HL-60/S4 treated with retinoic acid at 250 ng/mL for 4 days and 3 days (cell line): ENCODE data around the gene EFHC1.
"Not testable (repeated sequence)": the region's sequence is repeated elsewhere in the genome, so short reads cannot be mapped to it uniquely, and the experiment has no call there.

Experiments
- in situ Hi-C: fragments of 300-500 bp; cut with MboI; formaldehyde crosslinking; loops from 2 replicates; pipeline ENCODE4 v1.7.0; 2022; ENCODE audit warnings: low sequenced_read_pairs

The EFHC1 gene

DNA sequence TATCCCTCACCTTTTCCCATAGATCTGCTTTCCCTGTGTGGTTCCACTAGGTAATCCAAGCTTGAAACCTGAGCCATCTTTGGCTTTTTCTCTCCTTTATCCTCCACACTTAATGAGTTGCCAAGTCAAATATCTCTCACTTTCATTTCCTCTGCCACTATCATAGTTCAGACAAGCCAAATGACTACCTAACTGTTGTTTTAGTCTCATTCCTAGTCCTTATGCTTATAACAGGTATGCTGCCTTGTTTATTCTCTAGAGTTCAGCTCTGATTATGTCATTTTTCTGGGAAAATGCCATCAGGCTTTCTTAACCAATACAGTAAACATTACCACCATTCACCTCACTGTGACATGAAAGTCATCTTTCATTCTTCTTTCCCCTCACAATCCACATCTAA lies 6.5 kb downstream of the EFHC1 start:
- in situ Hi-C loops: no loop called here

DNA sequence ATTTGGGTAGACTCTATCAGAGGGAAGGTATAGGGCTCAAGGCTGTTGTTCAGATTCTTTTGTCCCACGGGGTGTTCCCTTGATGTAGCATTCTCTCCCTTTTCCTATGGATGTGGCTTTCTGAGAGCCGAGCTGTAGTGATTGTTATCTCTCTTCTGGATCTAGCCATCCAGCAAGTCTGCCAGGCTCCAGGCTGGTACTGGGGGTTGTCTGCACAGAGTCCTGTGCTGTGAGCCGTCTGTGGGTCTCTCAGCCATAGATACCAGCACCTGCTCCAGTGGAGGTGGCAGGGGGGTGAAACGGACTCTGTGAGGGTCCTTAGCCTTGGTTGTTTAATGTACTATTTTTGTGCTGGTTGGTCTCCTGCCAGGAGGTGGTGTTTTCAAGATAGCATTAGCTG lies 13.2 kb downstream of the EFHC1 start:
- in situ Hi-C loops: not testable (repeated sequence)

DNA sequence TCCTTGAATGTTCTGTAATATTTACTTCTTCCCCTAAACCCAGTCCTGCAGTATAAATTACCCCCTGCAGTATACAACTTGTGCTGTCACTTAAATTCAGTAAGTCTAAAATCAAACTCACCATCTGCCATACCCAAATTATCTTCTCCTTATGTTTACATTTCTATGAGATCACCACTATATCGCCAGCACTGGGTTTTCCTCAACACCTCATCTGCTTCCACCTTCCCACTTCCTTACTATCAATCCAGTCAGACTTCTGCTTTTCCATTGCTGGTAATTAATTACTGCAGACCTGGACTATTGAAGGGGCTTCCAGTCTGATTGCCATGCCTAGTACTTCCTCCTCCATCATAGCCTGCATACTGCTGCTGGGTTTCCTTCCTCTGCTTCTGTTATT lies 15.2 kb downstream of the EFHC1 start:
- in situ Hi-C loops: no loop called here

DNA sequence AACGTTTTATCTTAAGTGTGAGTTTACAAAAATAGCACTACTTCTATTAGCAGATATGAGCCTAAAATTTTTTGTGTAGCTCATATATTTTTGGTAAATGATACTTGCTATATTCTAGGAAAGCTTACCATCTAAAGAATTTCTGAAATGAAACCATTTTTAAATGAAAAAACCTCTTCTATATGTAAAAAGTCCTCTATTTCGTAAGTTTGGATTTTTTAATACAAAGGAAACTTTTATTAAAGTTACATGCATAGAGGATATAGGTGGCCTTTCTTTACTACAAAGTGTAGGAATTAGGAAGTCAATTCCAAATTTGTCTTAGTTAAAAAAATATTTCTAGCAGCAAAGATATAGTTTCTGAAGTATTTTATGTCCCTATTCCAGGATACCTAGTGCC lies 18.8 kb downstream of the EFHC1 start:
- in situ Hi-C loops: no loop called here

DNA sequence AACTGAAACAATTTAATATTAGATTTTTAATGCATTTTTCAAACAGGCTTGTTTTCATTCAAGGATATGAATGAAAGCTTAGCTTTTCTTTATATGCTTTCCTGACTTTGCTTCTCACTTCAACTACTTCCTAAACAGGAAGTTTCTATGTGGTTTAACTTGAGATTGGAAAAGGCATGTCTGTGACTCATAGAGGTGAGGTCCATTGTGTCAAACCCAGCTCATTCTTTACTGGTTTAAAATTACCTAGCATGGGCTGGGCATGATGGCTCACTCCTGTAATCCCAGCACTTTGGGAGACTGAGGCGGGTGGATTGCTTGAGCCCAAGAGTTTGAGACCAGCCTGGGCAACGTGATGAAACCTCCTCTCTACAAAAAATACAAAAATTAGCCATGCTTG lies 34.4 kb downstream of the EFHC1 start:
- in situ Hi-C loops: no loop called here

DNA sequence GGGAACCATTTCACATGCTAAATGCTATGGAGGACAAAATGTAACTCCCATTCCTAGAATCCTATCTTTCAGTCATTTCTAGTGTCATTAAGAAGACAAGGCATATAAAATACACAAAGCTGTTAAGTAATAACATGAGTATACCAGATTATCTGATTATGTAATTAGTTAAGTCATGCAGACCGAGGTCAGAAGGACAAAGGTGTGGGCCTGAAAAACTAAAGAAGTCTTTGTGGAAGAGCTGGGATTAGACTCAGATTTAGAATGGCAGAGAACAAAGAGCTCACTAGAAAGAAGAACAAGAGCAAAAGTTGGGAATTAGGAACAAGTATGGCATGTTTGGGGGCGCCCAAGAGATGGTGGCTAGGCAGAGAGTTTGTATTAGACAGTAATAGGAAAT lies 37.0 kb downstream of the EFHC1 start:
- in situ Hi-C loops: no loop called here

DNA sequence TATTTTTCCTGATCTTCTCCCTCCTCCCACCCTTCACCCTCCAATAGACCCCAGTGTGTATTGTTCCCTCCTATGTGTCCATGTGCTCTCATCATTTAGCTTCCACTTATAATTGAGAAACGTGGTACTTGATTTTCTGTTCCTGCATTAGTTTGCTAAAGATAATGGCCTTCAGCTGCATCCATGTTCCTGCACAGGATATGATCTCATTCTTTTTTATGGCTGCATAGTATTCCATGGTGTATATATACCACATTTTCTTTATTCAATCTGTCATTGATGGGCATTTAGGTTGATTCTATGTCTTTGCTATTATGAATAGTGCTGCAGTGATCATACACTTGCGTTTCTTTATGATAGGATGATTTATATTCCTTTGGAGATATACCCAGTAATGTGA lies 41.1 kb downstream of the EFHC1 start:
- in situ Hi-C loops: not testable (repeated sequence)

DNA sequence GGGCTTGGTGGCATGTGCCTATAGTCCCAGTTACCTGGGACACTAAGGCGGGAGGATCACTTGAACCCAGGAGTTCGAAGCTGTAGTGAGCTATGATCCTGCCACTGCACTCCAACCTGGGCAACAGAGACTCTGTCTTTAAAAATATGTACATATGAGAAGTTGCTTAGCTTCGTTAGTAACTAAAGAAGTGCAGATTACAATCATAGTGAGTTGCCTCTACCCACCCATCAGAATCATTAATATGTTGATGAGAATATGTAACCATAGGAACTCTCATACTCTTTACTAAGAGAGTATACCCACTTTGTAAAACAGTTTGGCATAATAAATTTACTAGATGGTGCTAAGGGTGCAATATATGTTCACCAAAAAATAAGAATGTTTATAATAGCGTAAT lies 54.0 kb downstream of the EFHC1 start:
- in situ Hi-C loops: no loop called here

DNA sequence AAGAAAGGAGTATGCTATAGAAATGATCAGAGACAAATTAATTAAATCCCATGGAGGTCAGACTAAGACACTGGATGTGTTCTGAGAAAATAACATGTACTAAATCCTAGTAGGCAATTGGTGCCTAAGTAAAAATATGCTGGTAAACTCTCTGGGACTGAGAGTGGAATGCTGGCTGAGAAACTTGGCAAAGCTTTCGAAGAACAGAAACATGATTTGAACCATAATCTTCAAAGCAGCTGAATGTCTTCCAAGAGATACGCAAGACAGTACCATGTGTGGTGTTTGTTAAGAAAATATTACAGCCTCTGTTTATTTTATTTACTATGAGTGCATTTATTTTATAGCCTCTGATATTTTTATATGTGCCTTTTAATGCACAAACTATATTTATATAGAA lies 55.2 kb downstream of the EFHC1 start:
- in situ Hi-C loops: no loop called here

DNA sequence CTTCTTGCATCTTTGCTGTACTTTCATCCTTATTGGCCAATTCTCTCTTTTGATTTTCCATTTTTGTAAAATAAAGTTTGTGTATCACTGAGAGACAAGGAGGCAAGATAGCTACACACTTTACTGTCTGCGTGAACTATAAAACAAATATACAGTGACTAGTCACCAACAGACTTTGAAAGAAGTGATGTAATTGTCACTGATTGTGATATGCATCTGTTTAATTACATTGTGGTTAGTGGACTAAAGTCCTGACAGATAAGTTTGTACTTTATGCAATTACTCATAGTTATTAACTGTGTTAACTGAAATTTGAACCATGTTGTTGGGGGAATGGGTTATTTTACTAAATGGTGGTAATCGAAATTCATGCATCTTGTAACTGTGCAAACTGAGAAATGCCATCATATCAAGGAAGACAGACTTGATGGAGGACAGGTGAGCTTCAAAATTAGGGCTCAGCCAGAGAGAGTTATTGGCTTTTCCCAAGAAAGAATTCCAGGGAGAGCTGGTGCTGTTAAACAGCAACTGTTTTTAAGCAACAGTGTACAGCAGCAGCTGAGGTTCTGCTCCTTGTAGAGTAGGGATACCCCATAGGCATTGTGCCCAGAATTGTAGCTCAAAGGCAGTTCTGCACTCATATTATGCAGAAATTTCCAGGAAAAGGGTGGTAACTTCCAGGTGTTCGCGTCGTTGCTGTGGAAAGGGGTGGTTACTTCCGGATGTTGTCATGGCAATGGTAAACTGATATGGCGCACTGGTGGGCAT lies 62.9 kb downstream of the EFHC1 start:
- in situ Hi-C loops: no loop called here

DNA sequence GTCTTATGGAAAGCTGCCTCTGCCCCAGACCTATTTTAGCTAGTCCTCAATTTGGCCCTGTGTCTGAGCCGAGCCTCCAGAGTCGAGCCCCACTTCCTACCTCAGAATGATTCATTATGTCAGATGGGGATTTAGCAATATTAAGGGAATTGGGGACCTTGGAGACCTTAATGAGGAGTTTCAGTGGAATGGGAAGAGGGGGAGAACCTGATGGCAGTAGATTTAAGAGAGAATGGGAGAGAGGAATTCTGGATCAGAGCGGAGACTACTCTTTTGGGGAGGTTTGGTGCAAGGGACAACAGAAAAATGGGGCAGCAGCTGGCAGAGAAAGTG lies 63.5 kb downstream of the EFHC1 start:
- in situ Hi-C loops: no loop called here

DNA sequence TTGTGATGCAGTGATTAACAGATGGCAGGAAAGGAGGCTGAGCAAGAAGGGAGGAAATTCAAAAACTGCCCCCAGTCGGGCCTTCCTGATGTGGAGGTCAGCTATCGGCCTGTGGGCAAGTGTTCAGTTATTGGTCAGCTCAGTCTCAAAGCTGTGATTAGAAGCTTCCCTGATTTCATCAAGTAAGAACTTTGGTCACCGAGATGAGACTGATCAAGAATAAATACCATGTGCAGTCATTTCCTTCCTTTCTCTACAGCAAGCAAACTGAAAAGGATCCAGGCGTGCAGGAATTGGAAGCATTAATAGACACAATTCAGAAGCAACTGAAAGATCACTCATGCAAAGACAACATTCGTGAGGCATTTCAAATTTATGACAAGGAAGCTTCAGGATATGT lies 69.7 kb downstream of the EFHC1 start:
- in situ Hi-C loops: no loop called here

DNA sequence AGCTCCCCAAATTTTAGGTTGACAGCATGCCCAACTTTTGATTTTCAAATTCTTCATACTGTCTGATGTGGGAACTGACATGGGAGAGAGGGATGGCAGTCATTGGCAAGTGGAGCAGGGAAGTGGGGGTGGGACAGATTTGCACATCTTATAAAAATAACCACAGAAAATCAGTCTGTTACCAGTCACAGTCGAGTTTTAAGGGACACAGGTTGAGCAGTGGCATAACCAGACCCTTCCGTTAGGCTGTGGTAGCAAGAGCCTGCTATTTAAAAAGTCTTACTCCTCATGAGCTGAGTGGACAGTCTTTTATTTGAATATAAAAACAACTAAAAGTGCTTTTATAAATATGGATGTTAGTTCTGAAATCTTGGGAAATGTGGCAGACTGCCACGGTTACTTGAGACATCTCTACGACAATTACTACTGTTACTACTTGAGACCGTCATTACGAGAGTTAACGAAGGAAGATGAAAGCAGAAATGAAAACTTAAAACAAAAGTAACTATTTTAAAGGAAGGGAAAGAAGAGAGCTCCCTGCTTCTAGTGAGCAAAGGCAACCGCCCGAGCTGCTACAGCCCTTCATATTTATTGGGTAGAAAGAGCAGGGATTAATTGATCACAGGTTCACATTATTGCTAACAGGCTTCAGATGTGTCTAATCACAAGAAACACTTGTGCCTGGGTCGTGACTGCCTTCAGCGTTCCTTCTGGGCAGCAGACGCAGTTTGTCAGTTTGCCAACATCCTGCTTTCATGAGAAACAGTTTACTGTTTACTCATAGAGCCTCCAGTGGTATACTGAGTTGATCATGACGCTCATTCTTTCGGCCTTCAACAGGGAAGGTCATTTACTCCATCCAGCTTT lies 71.3 kb downstream of the EFHC1 start:
- in situ Hi-C loops: no loop called here

DNA sequence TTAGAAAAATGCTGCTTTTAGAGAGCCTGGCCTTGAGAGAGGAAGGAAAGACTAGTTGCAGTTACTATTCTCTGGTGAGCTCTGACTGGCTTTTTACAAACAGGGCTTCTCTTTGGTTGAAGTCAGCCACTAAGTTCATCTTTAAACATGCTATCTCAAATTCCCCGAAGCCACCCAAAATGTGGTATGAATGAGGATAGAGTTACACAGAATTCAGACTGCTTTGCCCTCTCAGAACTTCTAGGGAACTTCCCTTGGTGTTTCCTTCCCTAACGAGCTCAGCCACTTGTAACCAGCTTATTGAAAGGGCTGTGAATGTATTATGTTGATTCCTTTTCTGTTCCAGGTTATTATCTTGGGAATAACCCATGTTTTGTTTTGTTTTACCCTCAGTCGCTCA lies 73.5 kb downstream of the EFHC1 start:
- in situ Hi-C loops: no loop called here

DNA sequence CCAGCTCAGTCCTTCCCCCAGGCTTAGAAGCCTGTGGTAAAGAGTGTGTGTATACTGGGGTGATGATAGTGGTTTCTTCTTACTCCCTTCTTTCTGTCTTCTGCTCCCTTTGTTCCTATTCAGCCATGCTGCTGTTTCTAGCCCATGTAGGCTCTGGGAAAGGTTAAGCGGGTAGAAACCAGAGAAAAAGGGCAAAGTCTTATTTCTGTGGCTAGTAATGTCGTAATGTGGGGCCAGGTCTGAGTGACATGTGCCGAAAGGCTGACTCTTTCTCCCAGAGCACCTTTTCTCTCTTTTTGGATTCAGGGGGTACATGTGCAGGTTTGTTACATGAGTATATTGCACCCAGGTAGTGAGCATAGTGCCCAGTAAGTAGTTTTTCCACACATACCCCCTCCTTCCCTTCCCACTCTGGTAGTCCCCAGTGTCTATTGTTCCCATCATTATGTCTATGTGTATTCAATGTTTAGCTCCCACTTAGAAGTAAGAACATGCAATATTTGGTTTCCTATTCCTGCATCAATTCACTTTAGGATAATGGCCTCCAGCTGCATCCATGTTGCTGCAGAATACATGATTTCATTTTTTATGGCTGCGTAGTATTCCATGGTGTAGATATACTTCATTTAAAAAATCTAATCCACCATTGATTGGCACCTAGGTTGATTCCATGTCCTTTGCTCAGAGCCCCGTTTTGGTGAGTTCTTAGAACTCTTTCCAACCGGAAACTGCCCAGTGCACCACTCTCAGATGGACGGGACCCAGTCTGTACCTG lies 74.3 kb downstream of the EFHC1 start:
- in situ Hi-C loops: no loop called here

DNA sequence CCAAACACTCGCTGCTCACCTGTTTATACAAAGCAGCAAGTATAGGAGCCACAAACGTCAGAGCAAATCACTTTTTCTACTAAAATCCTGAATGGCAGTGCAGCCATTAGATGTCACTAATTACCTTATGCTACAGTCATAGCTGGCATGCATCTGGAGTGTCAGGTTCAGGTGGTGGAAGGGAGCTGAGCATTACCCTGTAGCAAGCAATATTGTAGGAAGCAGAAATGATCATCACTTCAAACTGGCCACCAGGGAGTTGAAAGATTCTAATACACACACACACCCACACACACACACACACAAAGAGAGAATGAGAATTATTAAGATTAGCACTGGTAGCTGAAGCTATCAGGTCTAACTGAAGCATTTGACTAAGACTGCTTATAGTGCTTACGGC lies 75.8 kb downstream of the EFHC1 start:
- in situ Hi-C loops: no loop called here

DNA sequence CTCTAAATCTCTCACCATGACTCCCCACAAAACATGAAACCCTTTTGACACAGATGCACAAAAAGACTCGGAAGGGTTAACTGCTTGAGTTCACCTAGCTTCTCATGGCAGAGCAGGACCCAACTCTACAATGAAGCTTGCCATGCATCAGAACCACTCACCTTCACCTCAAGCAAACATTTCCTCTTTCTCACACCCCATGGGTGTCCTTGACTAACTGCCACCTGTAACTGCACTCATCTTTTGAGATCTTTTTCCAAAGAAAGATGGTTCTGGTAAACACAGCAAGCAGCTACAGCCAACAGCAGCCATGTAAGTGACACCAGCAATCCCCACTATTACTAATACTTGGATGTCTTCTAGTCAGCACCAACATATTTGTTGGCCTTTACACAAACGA lies 76.5 kb downstream of the EFHC1 start:
- in situ Hi-C loops: no loop called here

DNA sequence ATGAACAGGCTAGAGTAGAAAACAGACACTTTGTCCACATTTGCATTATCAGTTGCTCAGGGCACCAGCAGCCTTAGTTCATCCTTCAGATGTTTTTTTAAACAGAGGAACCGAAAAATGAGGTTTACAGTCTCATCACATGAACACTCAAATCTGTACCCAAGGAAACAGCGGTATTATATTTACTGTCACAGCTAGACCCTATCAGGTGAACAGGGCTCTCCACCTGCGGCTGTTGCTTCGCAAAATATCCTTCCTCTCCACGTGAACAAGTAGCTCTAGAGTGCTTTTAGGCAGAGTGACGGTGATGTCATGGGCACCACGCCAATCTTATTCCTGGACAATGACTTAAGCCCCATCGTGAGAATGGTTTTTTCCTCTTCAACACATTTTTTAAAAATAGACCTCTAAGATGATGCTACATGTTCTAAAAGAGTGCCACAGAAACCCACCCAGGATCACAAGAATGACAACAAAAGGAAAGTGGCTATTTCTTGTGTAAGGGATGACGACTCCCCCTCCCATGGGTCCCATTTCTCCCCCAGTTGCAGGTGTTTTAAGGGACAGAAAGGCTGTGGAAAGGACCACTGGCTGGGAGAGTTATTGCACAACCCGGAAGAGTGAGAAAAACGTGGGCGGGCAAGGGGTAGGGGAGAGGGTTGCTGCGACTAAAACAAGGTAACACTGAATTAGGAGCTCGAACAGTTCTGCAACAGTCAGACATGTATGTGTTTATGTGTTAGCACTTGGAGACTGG lies 77.7 kb downstream of the EFHC1 start:
- in situ Hi-C loops: no loop called here

DNA sequence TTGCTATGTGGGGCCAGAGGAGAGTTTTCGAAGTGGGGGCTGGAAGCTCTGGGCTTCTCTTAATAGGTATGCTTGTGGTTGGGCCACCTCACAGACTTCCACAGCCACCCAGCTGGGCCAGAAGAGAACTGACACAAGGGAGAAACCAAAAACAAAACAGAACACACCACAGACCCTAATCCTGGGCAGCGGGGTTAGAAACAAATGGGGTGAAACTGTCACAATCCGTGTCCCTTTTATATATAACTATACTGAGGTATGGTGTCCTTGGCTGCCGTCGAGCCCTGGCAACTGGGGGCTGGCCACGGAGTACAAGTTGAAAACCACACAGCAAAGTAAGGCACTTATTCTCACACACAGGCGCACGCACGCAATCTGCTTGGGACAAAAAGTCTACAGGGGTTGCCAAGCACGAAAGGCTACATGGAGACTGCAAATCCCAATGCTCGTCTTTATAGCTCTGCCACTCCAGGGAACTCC lies 78.4 kb downstream of the EFHC1 start:
- in situ Hi-C loops: no loop called here

DNA sequence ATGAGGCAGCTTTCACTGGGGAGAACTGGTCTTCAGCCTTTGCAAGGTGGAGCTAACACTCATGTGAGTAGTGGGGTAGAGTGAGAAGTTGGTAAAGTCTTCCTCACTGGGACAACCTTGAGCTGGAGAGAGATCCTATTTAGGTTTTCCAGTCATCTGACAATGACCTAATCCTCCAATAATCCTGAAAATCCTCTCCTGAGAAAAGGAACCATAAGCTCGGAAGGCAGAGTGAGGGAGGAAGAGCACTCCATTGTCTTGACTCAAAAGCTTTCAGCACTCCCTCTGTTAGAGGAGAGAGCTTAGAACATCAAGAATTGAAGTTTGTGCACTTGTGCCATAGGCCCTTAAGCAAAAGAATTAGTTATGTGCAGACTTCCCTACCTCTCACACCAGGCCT lies 78.9 kb downstream of the EFHC1 start:
- in situ Hi-C loops: no loop called here

DNA sequence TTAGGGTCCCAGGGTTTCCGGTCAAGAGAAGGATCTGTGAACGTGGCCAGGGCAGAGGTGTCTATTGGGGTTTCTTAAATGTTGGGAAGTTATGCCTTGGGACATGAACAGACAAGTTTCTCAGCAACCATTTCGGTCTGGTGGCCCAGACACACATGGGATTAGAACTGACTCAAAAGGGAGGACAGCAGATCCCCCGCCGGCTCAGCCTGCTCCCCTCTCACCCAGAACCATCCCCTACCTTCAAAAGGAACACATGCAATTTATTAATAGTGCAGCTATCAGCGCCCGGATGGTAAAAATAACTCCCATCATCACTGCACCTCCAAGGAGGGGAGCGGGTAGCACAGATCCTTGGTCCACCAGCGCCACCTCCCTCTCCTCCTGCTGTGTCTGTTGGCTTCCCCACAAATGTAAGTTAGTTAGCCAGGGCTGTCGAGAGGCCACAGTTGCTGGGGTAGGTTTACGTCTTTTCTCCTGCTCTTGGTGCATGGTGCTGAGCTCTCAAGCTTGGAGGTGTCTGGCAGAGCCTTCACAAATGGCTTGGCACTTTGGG lies 79.6 kb downstream of the EFHC1 start:
- in situ Hi-C loops: no loop called here
